Urinary bladder (tissue), 4 donors: Measurements from ENCODE around the gene ECE1. TPM values are rescaled to one million over a fixed set of nuclear protein-coding genes. Genes with fewer than 3 reads are reported as not detected.

Experiments
- DNase-seq: peaks from one replicate; pipeline ENCODE4 v3.0.0-alpha.2; 2015; ENCODE audit errors: extremely low spot score
- H3K27ac ChIP-seq: one replicate; pipeline ENCODE4 v1.5.1; 2013; ENCODE audit warnings: low read depth, mild to moderate bottlenecking, moderate library complexity
- H3K36me3 ChIP-seq: one replicate; pipeline ENCODE4 v1.6.1; 2013; ENCODE audit warnings: mild to moderate bottlenecking, moderate library complexity; ENCODE audit not compliant: insufficient read depth
- H3K4me1 ChIP-seq: one replicate; pipeline ENCODE4 v1.6.1; 2013; ENCODE audit warnings: mild to moderate bottlenecking, moderate library complexity; ENCODE audit not compliant: insufficient read depth
- H3K4me3 ChIP-seq: one replicate; pipeline ENCODE4 v1.5.1; 2013; ENCODE audit warnings: low read depth, low read length
- WGBS: extraction: QIAGEN DNeasy Blood & Tissue Kit; methylation state at CpG from one replicate; pipeline ENCODE4 v1.1.7; 2013; 5-methylcytosine and 5-hydroxymethylcytosine counted together
- polyA plus RNA-seq: library from polyadenylated mRNA; stranded (reverse); fragments of 200-250 nt; gene quantifications from one replicate; pipeline ENCODE4 v1.2.3, GENCODE V29; 2013
- total RNA-seq: library from RNA; depleted of rRNA; stranded (reverse); fragments of >200 nt; gene quantifications from one replicate; pipeline ENCODE4 v1.2.3, GENCODE V29; 2014
- donor health status: healthy with polysubstance abuse.
- donor health status: healthy.

Gene ECE1
- total and polyA plus RNA-seq, 2 donors: 32.5 to 121 TPM

- no peaks in the 10 kb centered on the region for H3K36me3 ChIP-seq
- H3K4me1 ChIP-seq: no peaks in the 10 kb centered on the region
- WGBS: 78% methylated on average over 17 of the region's 17 CpGs
- no peak overlapping the region for H3K27ac ChIP-seq
- no peak for DNase-seq
- no peak overlapping the region for H3K4me3 ChIP-seq
Measured at GRCh38 chr1:21268281-21269239, 21.7 kb downstream of the ECE1 start.

DNA sequence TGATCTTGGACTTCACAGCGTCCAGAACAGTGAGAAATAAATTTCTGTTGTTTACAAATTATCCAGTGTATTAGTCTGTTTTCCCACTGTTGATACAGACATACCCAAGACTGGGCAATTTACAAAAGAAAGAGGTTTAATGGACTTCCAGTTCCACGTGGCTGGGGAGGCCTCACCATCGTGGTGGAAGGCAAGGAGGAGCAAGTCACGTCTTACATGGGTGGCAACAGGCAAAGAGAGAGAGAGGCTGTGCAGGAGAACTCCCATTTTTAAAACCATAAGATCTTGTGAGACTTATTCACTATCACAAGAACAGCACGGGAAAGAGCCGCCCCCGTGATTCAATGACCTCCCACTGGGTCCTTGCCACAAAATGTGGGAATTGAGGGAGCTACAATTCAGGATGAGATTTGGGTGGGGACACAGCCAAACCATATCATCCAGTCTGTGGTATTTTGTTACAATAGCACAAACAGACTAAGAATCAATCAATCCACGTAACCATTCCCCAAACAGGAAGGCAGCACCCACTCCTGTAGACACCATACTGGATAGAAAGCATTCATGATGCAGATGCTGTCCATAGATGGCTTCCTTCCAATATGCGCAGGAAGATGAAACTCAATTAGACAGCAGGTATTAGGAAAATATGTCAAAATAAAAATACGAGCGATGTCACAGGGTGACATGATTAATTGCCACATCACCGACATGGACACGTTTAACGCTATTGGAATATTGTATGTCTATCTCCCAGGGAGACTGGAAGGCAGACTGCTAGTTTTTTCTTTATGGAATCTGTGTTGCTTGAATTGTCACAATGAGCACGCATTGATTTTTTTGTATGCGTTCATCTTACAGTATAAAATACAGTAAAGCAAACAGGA is 22.8 kb downstream of the ECE1 start:
- Histone ChIP-seq H3K36me3 (no peaks in the 10 kb centered on the region), H3K4me1 (no peaks in the 10 kb centered on the region), H3K4me3 (no peak overlapping the region), H3K27ac (no peak overlapping the region)
- no peak for DNase-seq
- 91% methylated on average over 16 of the region's 16 CpGs for WGBS

GRCh38 chr1:21266119-21266774 is 24.0 kb downstream of the ECE1 start:
- 77% methylated on average over 12 of the region's 12 CpGs for WGBS
- Histone ChIP-seq H3K4me3 (no peak overlapping the region), H3K36me3 (no peaks in the 10 kb centered on the region), H3K4me1 (no peaks in the 10 kb centered on the region), H3K27ac (no peak overlapping the region)
- no peak for DNase-seq

DNA sequence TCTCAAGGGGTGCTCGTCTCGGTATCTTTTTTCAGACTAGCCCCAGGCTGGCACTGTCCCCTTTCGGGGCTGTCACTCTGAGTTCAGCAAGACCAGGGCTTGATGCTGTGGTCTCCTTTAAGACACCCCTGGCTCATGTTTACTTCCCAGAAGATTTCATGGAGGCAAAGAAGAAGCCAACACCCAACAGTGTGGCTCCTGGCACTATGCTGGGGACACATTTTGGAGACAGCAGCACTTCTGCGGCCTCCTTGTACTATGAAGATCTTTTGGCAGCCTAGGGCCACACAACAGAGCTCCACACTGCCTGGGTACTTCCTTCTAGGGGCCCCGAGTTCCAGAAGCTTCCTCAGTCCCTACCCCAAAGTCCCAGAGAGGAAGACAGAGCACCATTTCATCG is 24.6 kb downstream of the ECE1 start:
- H3K4me3 ChIP-seq: no peak overlapping the region
- no peak for DNase-seq
- no peaks in the 10 kb centered on the region for H3K36me3 ChIP-seq
- H3K4me1 ChIP-seq: no peaks in the 10 kb centered on the region
- no peak overlapping the region for H3K27ac ChIP-seq
- WGBS: 90% methylated on average over 6 of the region's 6 CpGs

DNA sequence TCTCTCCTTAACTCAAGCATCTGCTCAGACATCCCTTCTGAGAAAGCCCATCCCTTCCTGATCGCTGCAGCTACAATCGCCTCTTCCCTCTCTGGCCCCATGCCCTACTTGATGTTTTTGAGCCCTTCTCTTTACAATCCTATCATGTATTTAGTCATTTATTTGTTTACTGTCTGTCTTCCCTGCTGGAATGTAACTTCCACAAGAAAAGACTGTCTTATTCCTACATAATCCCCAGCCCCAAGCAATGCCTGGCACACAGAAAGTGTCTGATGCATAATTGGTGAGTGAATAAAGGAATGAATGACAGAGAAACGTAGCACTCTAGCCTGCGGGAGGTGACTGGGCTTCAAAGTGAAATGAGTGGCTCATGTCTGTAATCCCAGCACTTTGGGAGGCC is 25.4 kb downstream of the ECE1 start:
- WGBS: 80% methylated on average over 4 of the region's 4 CpGs
- Histone ChIP-seq H3K36me3 (no peaks in the 10 kb centered on the region), H3K4me1 (no peaks in the 10 kb centered on the region), H3K4me3 (no peak overlapping the region), H3K27ac (no peak overlapping the region)
- DNase-seq: no peak

DNA sequence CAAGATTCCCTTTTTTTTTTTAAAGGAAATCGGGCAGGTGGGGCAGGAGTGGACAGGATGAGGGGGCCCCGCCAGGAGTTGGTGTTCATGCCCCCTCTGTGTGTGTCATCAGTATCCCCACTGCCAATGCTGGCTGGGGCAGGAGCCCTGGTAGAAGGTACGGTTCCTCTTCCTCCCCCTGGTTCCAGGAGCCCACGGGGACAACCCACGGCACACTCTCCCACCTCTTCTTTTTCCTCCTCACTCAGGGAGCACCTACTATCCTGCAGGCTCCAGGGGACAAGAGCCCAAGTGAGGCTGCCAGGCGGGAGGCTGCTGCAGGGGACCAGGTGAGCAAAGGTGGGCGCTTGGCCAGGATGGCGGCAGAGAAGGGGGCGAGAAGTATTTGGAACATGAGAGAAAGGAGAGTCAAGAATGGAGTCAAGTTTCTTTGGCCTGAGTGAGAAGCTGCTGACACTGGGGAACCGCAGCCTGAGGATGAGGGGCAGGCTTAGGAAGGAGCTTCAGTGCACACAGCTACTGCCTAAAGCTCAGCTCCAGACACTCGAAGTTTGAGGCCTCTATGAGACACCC is 26.5 kb downstream of the ECE1 start:
- 93% methylated on average over 11 of the region's 11 CpGs for WGBS
- no peaks in the 10 kb centered on the region for H3K36me3 ChIP-seq
- H3K4me3 ChIP-seq: no peak overlapping the region
- no peaks in the 10 kb centered on the region for H3K4me1 ChIP-seq
- DNase-seq: no peak
- no peak overlapping the region for H3K27ac ChIP-seq

- Histone ChIP-seq H3K4me3 (no peak overlapping the region), H3K27ac (peak overlapping the region; percentile 68), H3K36me3 (no peaks in the 10 kb centered on the region), H3K4me1 (no peaks in the 10 kb centered on the region)
- no peak for DNase-seq
- WGBS: 70% methylated on average over 10 of the region's 10 CpGs
Measured at GRCh38 chr1:21263052-21263429, 27.2 kb downstream of the ECE1 start.

- no peak overlapping the region for H3K4me3 ChIP-seq
- 20% methylated on average over 23 of the region's 23 CpGs for WGBS
- H3K4me1 ChIP-seq: no peaks in the 10 kb centered on the region
- no peaks in the 10 kb centered on the region for H3K36me3 ChIP-seq
- peak overlapping the region; percentile 85 for H3K27ac ChIP-seq
- no peak for DNase-seq
Measured at GRCh38 chr1:21262293-21263051, 27.8 kb downstream of the ECE1 start.

GRCh38 chr1:21261551-21262292 is 28.5 kb downstream of the ECE1 start:
- DNase-seq: no peak
- 33% methylated on average over 20 of the region's 20 CpGs for whole genome bisulfite sequencing
- H3K27ac ChIP-seq: peak overlapping the region; percentile 85
- no peaks in the 10 kb centered on the region for H3K36me3 ChIP-seq
- H3K4me3 ChIP-seq: no peak overlapping the region
- H3K4me1 ChIP-seq: no peaks in the 10 kb centered on the region

GRCh38 chr1:21260405-21261125 is 29.7 kb downstream of the ECE1 start:
- H3K4me3 ChIP-seq: no peak overlapping the region
- no peak overlapping the region for H3K27ac ChIP-seq
- no peaks in the 10 kb centered on the region for H3K4me1 ChIP-seq
- no peak for DNase-seq
- H3K36me3 ChIP-seq: no peaks in the 10 kb centered on the region
- WGBS: 64% methylated on average over 22 of the region's 22 CpGs

- H3K27ac ChIP-seq: no peak overlapping the region
- 79% methylated on average over 5 of the region's 5 CpGs for WGBS
- H3K4me1 ChIP-seq: no peaks in the 10 kb centered on the region
- H3K36me3 ChIP-seq: no peaks in the 10 kb centered on the region
- no peak overlapping the region for H3K4me3 ChIP-seq
- no peak for DNase-seq
Measured at GRCh38 chr1:21259316-21260076, 30.8 kb downstream of the ECE1 start.
